Activated CD8-positive, alpha-beta memory T cell treated with anti-CD3 and anti-CD28 coated beads, Interleukin-2, amount 50 U/mL, for 1 hour (primary cell): Measurements from ENCODE around the gene SERPINB3.
"Not testable (repeated sequence)": the region's sequence is repeated elsewhere in the genome, so short reads cannot be mapped to it uniquely, and the experiment has no call there.

Source experiments
- DNase-seq: peaks from one replicate; pipeline ENCODE4 v3.0.0-alpha.2; 2020; ENCODE audit errors: extremely low read depth

The SERPINB3 gene

GRCh38 chr18:63646936-63647335, 14.8 kb downstream of the SERPINB3 start:
- DNase-seq: no peak

DNA sequence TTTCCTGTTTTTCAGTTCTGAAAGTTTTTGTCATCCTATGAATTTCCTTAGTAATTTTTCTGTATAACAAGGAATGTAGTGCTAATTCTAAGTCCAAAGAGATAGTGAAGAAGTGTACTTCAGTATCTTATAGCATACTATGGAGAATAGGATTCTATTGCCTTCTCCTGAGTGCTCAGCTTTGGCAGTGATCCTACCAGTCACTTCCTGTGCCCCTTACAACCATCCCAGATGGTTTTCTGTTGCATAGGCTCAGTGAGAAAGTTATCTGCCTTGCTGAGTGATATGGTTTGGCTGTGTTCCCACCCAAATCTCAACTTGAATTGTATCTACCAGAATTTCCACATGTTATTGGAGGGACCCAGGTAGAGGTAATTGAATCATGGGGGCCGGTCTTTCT, 17.0 kb downstream of the SERPINB3 start:
- not testable (repeated sequence) for DNase-seq

GRCh38 chr18:63644142-63644541, 17.6 kb downstream of the SERPINB3 start, which contains the start of gene SERPINB4:
Gene SERPINB4, minus strand, starts transcription at chr18:63644256. Its CDS starts 679 bp downstream, at chr18:63643577.
- not testable (repeated sequence) for DNase-seq

GRCh38 chr18:63642668-63643356, 18.9 kb downstream of the SERPINB3 start:
- not testable (repeated sequence) for DNase-seq

DNA sequence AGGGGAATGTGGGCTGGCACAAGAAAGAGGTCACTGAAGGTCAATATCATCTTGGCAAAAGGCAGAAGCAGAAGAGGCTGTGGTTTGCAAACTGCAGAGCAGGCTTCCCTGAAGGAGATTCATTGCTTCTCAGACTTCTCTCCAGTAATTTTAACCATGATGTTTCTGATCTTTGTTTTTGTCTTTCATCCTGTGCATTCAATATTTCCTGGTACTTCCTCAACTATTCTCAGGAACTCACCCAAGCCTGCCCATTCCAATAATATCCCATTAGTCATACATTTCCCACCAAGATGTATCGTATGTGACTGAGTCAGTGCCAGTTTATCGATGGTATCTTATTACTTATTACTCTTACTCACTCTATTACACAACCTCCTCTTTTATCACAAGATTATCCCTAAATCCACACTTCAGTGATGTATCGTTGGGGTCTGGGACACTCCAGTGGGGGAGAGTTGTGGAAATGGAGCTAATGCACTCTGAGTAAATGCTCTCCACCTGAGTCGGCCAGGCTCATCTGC, 20.5 kb downstream of the SERPINB3 start:
- not testable (repeated sequence) for DNase-seq

DNA sequence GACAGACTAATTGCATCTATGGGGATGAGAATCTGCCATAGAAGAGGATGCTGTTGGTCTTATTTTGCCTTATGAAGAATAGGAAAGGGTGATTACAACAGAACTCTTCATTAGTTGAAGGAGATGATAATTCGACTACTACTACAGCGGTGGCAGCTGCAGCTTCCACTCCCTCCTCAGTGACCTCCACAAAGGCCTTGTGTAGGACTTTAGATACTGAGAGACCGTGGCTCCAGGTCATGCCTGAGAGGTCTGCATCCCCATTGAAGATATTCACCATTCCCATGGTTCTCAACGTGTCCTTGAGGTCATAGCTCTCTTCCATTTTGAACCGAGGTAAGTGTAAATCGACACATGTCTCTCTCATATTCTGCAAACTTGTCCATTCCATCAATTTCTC, 24.0 kb downstream of the SERPINB3 start:
- no peak for DNase-seq

- DNase-seq: no peak
Observed at GRCh38 chr18:63627819-63628218, 33.9 kb downstream of the SERPINB3 start.

DNA sequence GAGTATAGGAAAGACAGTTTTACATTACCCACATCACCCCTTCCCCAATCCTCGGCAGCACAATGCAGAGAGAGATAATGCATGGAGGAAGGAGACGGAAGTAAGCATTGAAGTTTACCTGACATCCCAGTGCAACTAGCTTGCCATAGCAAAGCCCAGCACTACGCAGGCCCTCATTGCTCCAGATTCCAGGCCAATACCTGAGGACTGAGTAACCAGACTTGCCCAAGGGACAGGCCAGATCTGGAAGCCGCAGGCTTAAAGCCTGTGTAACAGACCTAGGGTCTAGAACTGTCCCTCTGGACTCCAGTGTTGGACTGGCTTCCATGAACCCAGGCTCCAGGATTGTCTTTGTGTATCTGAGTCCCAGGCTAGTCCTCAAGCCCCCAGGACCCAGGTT, 35.3 kb downstream of the SERPINB3 start:
- no peak for DNase-seq

GRCh38 chr18:63624863-63625262, 36.8 kb downstream of the SERPINB3 start:
- no peak for DNase-seq

DNA sequence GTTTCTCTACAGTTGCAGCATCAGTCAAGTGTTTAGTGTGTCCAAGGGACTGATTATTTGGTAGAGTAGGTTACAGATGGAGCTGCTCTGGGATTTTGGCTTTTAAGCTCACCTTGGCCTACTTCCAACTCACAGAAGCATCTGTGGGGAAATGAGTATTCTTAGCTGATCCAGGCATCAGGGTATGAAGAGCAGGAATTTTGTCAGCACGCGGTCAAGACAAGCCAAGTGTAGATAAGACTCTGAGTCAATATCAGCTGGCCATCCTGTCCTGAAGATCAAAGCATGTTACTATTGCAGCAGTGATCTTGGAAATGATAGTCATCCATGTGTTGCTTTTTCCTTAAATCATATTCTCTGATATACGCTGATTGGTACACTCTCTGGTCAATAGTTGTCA, 42.0 kb downstream of the SERPINB3 start:
- no peak for DNase-seq

DNA sequence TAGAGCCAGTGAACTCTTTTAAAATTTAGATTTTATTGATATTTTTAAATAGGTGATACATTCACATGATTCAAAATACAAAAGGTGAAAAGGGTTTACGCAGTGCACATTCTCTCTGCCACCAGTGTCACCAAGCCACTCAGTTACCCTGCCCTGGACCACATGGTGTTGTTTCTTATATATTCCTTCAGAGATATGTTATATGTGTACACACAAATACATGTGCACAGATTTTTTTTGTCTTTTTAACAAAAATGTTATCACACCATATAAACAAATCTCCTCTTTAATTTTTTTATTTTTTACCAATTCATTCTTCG, 43.8 kb downstream of the SERPINB3 start:
- no peak for DNase-seq

DNA sequence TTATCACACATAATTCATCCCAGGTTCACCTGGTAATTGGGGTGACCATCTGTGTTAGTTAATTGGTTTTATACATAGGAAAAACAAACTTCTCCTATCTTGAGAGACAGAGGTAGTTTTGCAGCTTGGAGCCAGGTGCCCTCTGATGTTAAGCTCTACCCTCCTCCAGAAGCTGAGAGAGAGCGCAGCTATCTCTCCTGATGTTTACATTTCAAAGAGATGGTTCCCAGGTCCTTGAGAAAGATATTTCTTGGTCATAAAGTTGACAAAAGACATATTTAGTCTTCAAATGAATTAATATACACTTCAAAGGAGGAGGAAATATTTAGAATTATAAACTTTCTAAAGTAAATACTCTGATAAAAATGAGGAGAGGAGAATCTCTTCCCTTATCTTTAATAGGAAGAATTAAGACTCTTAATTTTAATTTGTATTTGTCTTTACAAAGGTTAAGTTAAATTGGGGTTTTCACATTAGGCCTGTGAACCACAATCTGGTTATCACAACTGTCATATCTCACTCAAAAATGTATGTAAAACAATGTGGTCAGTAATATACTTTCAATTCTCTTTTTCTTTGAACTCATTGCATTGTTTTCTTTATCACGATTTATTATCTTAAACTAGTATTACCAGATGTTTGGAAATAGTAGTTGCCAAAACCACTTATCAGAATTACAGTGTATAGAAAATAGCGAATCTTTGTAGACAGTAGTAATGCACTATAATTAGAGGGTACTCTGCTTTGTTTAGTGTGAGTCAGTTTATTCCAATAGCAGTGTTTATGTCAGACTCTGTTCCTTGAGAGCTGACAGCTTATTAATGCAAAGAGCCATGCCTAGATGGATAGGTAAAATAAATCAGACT, 44.4 kb downstream of the SERPINB3 start:
- no peak for DNase-seq

DNA sequence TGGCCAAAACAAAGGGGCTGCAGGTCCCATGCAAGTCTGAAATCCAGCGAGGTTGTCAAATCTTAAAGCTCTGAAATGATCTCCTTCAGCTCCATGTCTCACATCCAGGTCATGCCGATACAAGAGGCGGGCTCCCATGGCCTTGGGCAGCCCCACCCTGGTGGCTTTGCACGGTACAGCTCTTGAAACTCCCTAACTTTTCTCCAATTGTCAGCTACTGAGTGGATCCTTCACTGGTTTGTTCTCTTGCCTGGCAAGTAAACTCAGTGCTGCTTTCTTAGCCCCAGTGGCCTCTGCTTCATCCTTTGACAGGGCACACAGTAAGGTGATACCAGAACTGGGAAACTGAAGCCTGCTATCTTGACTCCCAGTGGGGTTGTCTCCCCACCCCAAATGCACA, 48.3 kb downstream of the SERPINB3 start:
- DNase-seq: no peak

DNA sequence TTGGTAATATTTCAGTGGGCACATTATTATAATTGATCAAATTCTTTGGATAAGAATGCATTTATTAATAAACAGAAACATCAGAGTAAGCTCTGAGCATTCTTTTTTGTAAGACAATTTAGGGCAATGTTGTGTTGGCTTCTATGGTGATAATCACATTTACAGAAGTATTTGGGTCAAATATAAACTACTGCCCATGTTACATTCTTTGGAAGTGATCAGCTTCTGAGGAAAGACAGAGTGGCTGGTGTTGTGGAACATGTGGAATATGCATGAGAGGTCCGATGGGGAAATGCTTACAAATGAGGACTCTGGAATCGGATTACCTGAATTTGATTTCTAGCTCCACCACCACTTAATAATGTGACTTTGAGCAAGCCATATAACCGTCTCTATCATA, 55.2 kb downstream of the SERPINB3 start:
- DNase-seq: no peak
